Tibial nerve (tissue), 4 donors: ENCODE measurements around the gene TBXAS1. TPM values are rescaled to one million over a fixed set of nuclear protein-coding genes. Genes with fewer than 3 reads are reported as not detected.
"Not testable (repeated sequence)": the region's sequence is repeated elsewhere in the genome, so short reads cannot be mapped to it uniquely, and the experiment has no call there.

Source experiments
- DNase-seq, 2 donors: peaks; one replicate each; pipeline ENCODE4 v3.0.0-alpha.2; 2019; ENCODE audit warnings: low spot score in 2 of 2
- H3K27ac ChIP-seq, 4 donors: fragments of 200-600 bp; sonication (generic) in 3 of 4; one replicate each; pipeline ENCODE4 v1.5.1; 2017 to 2019; ENCODE audit warnings: mild to moderate bottlenecking in 1 of 4
- H3K27me3 ChIP-seq, 2 donors: fragments of 200-600 bp; sonication (generic) in 1 of 2; one replicate each; pipeline versions ENCODE4 v1.5.1 to v1.6.0; 2017 to 2019
- H3K36me3 ChIP-seq, 3 donors: fragments of 200-600 bp; sonication (generic); one replicate each; pipeline ENCODE4 v1.5.1; 2018 to 2019
- H3K4me1 ChIP-seq, 4 donors: fragments of 200-600 bp; sonication (generic) in 3 of 4; one replicate each; pipeline ENCODE4 v1.5.1; 2017 to 2019
- H3K4me3 ChIP-seq, 4 donors: fragments of 200-600 bp; sonication (generic) in 3 of 4; one replicate each; pipeline ENCODE4 v1.5.1; 2017 to 2019; ENCODE audit warnings: mild to moderate bottlenecking in 1 of 4, moderate library complexity in 1 of 4
- H3K9me3 ChIP-seq, 4 donors: fragments of 200-600 bp; sonication (generic) in 3 of 4; one replicate each; pipeline ENCODE4 v1.5.1; 2017 to 2019
- CTCF ChIP-seq, 5 experiments: fragments of 200-600 bp in 3 of 5; fragments of 450-650 bp in 2 of 5; sonication (generic) in 3 of 5; IDR thresholded peaks; one replicate each; pipeline ENCODE4 v1.5.1; 2016 to 2019; ENCODE audit warnings: antibody characterized with exemption in 5 of 5, mild to moderate bottlenecking in 3 of 5, moderate library complexity in 2 of 5
- EP300 ChIP-seq, 2 donors: sonication (generic); formaldehyde crosslinking; IDR thresholded peaks; one replicate each; pipeline ENCODE4 v1.6.1; 2017; ENCODE audit warnings: antibody characterized with exemption in 2 of 2, mild to moderate bottlenecking in 1 of 2
- POLR2A ChIP-seq, 2 donors: fragments of 450-650 bp; IDR thresholded peaks; one replicate each; pipeline ENCODE4 v1.6.1; 2017; ENCODE audit warnings: antibody characterized with exemption in 2 of 2, mild to moderate bottlenecking in 2 of 2, moderate library complexity in 2 of 2
- WGBS, 2 donors: methylation state at CpG; one replicate each; pipeline ENCODE4 v1.1.5; 2018; 5-methylcytosine and 5-hydroxymethylcytosine counted together
- total RNA-seq, 4 donors: library from RNA; depleted of rRNA; stranded (reverse); fragments of >200 nt; gene quantifications; one replicate each; pipeline ENCODE4 v1.1.0, GENCODE V29; 2016

Gene TBXAS1
- total RNA-seq, 4 donors from 2014 or later = 19.0 to 80.4 (median 30.5) TPM

GRCh38 chr7:139830782-139831501 is 1.9 kb downstream of the TBXAS1 start:
- H3K4me3 ChIP-seq = peak overlapping the region in 1 of 4 donors; percentile 39
- WGBS, 2 donors = 68 to 79% methylated on average over 3 of the region's 3 CpGs
- no peak for DNase-seq
- no peaks in the 10 kb centered on the region for H3K27me3 ChIP-seq
- peaks cover 0 to 12% (median 0%) of the 10 kb centered on the region in 4 donors for H3K9me3 ChIP-seq
- no peaks in the 10 kb centered on the region for H3K36me3 ChIP-seq
- no peak overlapping the region for H3K27ac ChIP-seq
- H3K4me1 ChIP-seq = no peaks in the 10 kb centered on the region
- TF ChIP-seq CTCF (IDR thresholded peaks at IDR 0.05) (no peak), POLR2A (IDR thresholded peaks at IDR 0.05) (no peak), EP300 (IDR thresholded peaks at IDR 0.05) (no peak)

GRCh38 chr7:139835848-139836247 is 6.8 kb downstream of the TBXAS1 start:
- peaks cover 0 to 18% (median 0%) of the 10 kb centered on the region in 4 donors for H3K9me3 ChIP-seq
- H3K36me3 ChIP-seq, H3K27ac ChIP-seq, H3K27me3 ChIP-seq, H3K4me1 ChIP-seq, DNase-seq, H3K4me3 ChIP-seq: not testable (repeated sequence)
- WGBS, 2 donors = 84 to 90% methylated on average over 1 of the region's 1 CpG

- not testable (repeated sequence) for H3K27ac ChIP-seq, H3K27me3 ChIP-seq, DNase-seq, H3K4me1 ChIP-seq, H3K4me3 ChIP-seq, H3K36me3 ChIP-seq
- peaks cover 0 to 18% (median 0%) of the 10 kb centered on the region in 4 donors for H3K9me3 ChIP-seq
- 89% methylated on average over 4 of the region's 4 CpGs for WGBS, 2 donors
Measured at GRCh38 chr7:139837291-139837690, 8.2 kb downstream of the TBXAS1 start.

- no peaks in the 10 kb centered on the region for H3K27me3 ChIP-seq
- WGBS, 2 donors = 85 to 95% methylated on average over 1 of the region's 1 CpG
- DNase-seq = no peak
- TF ChIP-seq CTCF (IDR thresholded peaks at IDR 0.05) = no peak
- TF ChIP-seq EP300 (IDR thresholded peaks at IDR 0.05) = no peak
- TF ChIP-seq POLR2A (IDR thresholded peaks at IDR 0.05) = no peak
- H3K4me3 ChIP-seq = no peak overlapping the region
- H3K36me3 ChIP-seq = no peaks in the 10 kb centered on the region
- peaks cover 0 to 18% (median 0%) of the 10 kb centered on the region in 4 donors for H3K9me3 ChIP-seq
- H3K27ac ChIP-seq = no peak overlapping the region
- H3K4me1 ChIP-seq = no peaks in the 10 kb centered on the region
Measured at GRCh38 chr7:139838276-139838675, 9.2 kb downstream of the TBXAS1 start.

GRCh38 chr7:139838876-139839275 is 9.8 kb downstream of the TBXAS1 start:
- no peak overlapping the region for H3K27ac ChIP-seq
- 62 to 63% methylated on average over 6 of the region's 6 CpGs for WGBS, 2 donors
- DNase-seq = no peak
- no peaks in the 10 kb centered on the region for H3K27me3 ChIP-seq
- no peaks in the 10 kb centered on the region for H3K4me1 ChIP-seq
- no peaks in the 10 kb centered on the region for H3K36me3 ChIP-seq
- no peak overlapping the region for H3K4me3 ChIP-seq
- H3K9me3 ChIP-seq = peaks cover 0 to 13% (median 0%) of the 10 kb centered on the region in 4 donors
- TF ChIP-seq CTCF (IDR thresholded peaks at IDR 0.05) (no peak), POLR2A (IDR thresholded peaks at IDR 0.05) (no peak), EP300 (IDR thresholded peaks at IDR 0.05) (no peak)

GRCh38 chr7:139840776-139841175 is 11.7 kb downstream of the TBXAS1 start:
- no peak for DNase-seq
- WGBS, 2 donors = 91 to 94% methylated on average over 13 of the region's 13 CpGs
- TF ChIP-seq CTCF (IDR thresholded peaks at IDR 0.05) (no peak), POLR2A (IDR thresholded peaks at IDR 0.05) (no peak), EP300 (IDR thresholded peaks at IDR 0.05) (no peak)
- Histone ChIP-seq H3K4me3 (no peak overlapping the region), H3K9me3 (peaks cover 0 to 7% (median 0%) of the 10 kb centered on the region in 4 donors), H3K4me1 (no peaks in the 10 kb centered on the region), H3K27me3 (no peaks in the 10 kb centered on the region), H3K36me3 (no peaks in the 10 kb centered on the region), H3K27ac (no peak overlapping the region)
